Liver (tissue), 3 donors: Measurements from ENCODE around the gene STN1.

ENCODE experiments used
- JUND ChIP-seq, 2 donors: IDR thresholded peaks; 2 replicates each; pipeline ENCODE4 v1.6.1; 2016; ENCODE audit warnings: antibody characterized with exemption in 2 of 2
- RAD21 ChIP-seq, 2 donors: IDR thresholded peaks; 2 replicates each; pipeline ENCODE4 v1.6.1; 2016; ENCODE audit warnings: antibody characterized with exemption in 2 of 2, mild to moderate bottlenecking in 2 of 2
- RXRA ChIP-seq, 2 donors: IDR thresholded peaks; 2 replicates each; pipeline ENCODE4 v1.6.1; 2017 to 2018; ENCODE audit warnings: antibody characterized with exemption in 2 of 2, mild to moderate bottlenecking in 1 of 2
- SP1 ChIP-seq: IDR thresholded peaks from 2 replicates; pipeline ENCODE4 v1.6.1; 2018; ENCODE audit warnings: antibody characterized with exemption, mild to moderate bottlenecking
- ZBTB33 ChIP-seq: IDR thresholded peaks from 2 replicates; pipeline ENCODE4 v1.6.1; 2016; ENCODE audit warnings: antibody characterized with exemption
- TF ChIP-seq, protein P1 (sequence below): fragments of 150-350 bp; IDR thresholded peaks from 2 replicates; pipeline ENCODE4 v1.5.1; 2017; ENCODE audit warnings: improper control_type of control experiment, low read depth, low read length; ENCODE audit not compliant: missing input control
- TF ChIP-seq, protein P2 (sequence below): IDR thresholded peaks from 2 replicates; pipeline ENCODE4 v1.6.1; 2016; ENCODE audit warnings: antibody characterized with exemption
- TF ChIP-seq, protein P3 (sequence below): IDR thresholded peaks from 2 replicates; pipeline ENCODE4 v1.6.1; 2016; ENCODE audit warnings: antibody characterized with exemption, mild to moderate bottlenecking
- donor health status: healthy.
- donor health status: healthy.

DNA sequence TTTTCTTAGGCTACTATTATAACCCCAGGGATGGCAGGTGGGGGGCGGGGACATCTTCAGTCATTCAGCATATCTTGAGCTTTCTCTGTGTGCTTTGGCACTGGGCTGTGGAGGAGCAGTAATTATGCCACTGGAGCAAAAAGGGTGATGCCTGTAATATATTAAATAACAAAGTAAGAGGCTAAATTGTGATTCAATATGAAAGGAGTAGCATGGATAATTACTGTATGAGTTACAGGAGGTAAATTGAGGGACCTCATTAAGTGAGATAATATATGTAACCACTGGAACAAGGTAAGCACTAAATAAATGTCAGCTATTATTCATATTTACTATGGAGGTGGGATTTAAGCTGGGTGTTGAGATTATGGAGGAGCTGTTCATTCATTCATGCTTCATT, 3.3 kb upstream of the STN1 start:
- TF ChIP-seq, protein P1, sequence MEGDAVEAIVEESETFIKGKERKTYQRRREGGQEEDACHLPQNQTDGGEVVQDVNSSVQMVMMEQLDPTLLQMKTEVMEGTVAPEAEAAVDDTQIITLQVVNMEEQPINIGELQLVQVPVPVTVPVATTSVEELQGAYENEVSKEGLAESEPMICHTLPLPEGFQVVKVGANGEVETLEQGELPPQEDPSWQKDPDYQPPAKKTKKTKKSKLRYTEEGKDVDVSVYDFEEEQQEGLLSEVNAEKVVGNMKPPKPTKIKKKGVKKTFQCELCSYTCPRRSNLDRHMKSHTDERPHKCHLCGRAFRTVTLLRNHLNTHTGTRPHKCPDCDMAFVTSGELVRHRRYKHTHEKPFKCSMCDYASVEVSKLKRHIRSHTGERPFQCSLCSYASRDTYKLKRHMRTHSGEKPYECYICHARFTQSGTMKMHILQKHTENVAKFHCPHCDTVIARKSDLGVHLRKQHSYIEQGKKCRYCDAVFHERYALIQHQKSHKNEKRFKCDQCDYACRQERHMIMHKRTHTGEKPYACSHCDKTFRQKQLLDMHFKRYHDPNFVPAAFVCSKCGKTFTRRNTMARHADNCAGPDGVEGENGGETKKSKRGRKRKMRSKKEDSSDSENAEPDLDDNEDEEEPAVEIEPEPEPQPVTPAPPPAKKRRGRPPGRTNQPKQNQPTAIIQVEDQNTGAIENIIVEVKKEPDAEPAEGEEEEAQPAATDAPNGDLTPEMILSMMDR = no peak
- no peak for TF ChIP-seq ZBTB33
- TF ChIP-seq, protein P2, sequence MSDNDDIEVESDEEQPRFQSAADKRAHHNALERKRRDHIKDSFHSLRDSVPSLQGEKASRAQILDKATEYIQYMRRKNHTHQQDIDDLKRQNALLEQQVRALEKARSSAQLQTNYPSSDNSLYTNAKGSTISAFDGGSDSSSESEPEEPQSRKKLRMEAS = no peak
- TF ChIP-seq SP1 = no peak
- no peak for TF ChIP-seq RAD21 (IDR thresholded peaks at IDR 0.05)
- TF ChIP-seq, protein P3, sequence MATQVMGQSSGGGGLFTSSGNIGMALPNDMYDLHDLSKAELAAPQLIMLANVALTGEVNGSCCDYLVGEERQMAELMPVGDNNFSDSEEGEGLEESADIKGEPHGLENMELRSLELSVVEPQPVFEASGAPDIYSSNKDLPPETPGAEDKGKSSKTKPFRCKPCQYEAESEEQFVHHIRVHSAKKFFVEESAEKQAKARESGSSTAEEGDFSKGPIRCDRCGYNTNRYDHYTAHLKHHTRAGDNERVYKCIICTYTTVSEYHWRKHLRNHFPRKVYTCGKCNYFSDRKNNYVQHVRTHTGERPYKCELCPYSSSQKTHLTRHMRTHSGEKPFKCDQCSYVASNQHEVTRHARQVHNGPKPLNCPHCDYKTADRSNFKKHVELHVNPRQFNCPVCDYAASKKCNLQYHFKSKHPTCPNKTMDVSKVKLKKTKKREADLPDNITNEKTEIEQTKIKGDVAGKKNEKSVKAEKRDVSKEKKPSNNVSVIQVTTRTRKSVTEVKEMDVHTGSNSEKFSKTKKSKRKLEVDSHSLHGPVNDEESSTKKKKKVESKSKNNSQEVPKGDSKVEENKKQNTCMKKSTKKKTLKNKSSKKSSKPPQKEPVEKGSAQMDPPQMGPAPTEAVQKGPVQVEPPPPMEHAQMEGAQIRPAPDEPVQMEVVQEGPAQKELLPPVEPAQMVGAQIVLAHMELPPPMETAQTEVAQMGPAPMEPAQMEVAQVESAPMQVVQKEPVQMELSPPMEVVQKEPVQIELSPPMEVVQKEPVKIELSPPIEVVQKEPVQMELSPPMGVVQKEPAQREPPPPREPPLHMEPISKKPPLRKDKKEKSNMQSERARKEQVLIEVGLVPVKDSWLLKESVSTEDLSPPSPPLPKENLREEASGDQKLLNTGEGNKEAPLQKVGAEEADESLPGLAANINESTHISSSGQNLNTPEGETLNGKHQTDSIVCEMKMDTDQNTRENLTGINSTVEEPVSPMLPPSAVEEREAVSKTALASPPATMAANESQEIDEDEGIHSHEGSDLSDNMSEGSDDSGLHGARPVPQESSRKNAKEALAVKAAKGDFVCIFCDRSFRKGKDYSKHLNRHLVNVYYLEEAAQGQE = no peak
- TF ChIP-seq JUND (IDR thresholded peaks at IDR 0.05) = no peak
- TF ChIP-seq RXRA (IDR thresholded peaks at IDR 0.05) = no peak
